HAP-1 (cell line): ENCODE results near the gene ITGAL.
A peak's percentile ranks its signal among the peaks of the same experiment; 100 is the strongest.

Experiments used
- DNase-seq, 2 experiments: peaks; one replicate each; pipeline ENCODE4 v3.0.0-alpha.2; 2016 to 2020; ENCODE audit warnings: low spot score in 2 of 2
- H3K27me3 ChIP-seq: fragments of 250-450 bp; sonication (Bioruptor Pico); 2 replicates; pipeline ENCODE4 v1.5.1; 2020; ENCODE audit warnings: low read depth, mild to moderate bottlenecking, moderate library complexity
- H3K36me3 ChIP-seq: fragments of 250-450 bp; sonication (Bioruptor Pico); replicated peaks from 2 replicates; pipeline ENCODE4 v1.5.1; 2020; ENCODE audit warnings: mild to moderate bottlenecking
- H3K4me1 ChIP-seq: fragments of 250-450 bp; sonication (Bioruptor Pico); 2 replicates; pipeline ENCODE4 v1.5.1; 2020; ENCODE audit warnings: mild to moderate bottlenecking
- H3K4me3 ChIP-seq: fragments of 250-450 bp; sonication (Bioruptor Pico); 2 replicates; pipeline ENCODE4 v1.5.1; 2020; ENCODE audit warnings: mild to moderate bottlenecking, moderate library complexity
- H3K9me3 ChIP-seq: fragments of 250-450 bp; sonication (Bioruptor Pico); 2 replicates; pipeline ENCODE4 v1.5.1; 2020; ENCODE audit warnings: mild to moderate bottlenecking, moderate library complexity
- in situ Hi-C: fragments of 300-500 bp; cut with MboI; formaldehyde crosslinking; loops from 3 replicates; pipeline ENCODE4 v1.14.3; 2020; ENCODE audit warnings: low sequenced_read_pairs, inconsistent platforms, mixed read lengths

Gene ITGAL

DNA sequence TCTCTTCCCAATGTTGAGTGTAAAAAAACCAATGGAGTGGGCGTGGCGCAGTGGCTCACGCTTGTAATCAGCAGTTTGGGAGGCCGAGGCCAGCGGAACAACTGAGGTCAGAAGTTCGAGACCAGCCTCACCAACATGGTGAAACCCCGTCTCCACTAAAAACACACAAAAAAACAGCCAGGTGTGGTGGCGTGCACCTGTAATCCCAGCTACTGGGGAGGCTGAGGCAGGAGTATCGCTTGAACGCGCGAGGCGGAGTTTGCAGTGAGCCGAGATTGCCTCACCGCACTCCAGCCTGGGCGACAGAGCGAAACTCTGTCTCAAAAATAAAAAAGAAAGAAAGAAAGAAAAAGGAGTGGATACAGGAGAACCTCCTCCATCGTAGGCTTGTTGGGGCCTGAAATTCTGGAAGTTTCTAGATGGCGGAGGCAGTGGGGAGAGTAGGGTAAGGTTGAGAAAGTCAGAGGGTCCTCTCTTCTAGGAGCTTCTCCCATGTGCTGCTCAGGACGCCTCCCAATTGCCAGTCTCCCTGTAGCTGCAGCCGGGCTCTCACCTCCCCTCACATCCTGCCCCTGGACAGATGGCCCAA lies 86.3 kb downstream of the ITGAL start:
- H3K27me3 ChIP-seq: no peaks in the 10 kb centered on the region
- H3K36me3 ChIP-seq: peaks cover 21% of the 10 kb centered on the region
- in situ Hi-C loops: no loop called here
- H3K9me3 ChIP-seq: no peaks in the 10 kb centered on the region
- peaks cover 9% of the 10 kb centered on the region; the same call in 1 of the 2 replicates for H3K4me1 ChIP-seq
- H3K4me3 ChIP-seq: peak overlapping the region; percentile 95
- no peak for DNase-seq

DNA sequence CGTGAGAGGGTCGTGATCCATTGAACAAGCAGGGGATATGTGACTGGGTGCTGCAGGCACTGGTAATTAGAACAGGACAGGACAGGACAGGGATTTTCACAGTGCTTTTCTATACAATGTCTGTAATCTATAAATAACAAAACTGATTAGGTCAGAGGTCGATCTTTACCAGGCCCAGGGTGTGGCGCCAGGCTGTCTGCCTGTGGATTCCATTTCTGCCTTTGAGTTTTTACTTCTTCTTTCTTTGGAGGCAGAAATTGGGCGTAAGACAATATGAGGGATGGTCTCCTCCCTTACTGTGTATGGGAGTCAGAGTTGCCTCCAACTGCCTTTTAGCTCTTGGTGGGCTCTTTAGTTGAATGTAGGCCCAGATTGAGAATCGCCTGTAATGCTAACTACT lies 87.1 kb downstream of the ITGAL start:
- in situ Hi-C loops: no loop called here
- no peak for DNase-seq
- Histone ChIP-seq H3K9me3 (no peaks in the 10 kb centered on the region), H3K4me3 (no peak overlapping the region), H3K4me1 (peaks cover 9% of the 10 kb centered on the region; the same call in 1 of the 2 replicates), H3K36me3 (peaks cover 13% of the 10 kb centered on the region), H3K27me3 (no peaks in the 10 kb centered on the region)

DNA sequence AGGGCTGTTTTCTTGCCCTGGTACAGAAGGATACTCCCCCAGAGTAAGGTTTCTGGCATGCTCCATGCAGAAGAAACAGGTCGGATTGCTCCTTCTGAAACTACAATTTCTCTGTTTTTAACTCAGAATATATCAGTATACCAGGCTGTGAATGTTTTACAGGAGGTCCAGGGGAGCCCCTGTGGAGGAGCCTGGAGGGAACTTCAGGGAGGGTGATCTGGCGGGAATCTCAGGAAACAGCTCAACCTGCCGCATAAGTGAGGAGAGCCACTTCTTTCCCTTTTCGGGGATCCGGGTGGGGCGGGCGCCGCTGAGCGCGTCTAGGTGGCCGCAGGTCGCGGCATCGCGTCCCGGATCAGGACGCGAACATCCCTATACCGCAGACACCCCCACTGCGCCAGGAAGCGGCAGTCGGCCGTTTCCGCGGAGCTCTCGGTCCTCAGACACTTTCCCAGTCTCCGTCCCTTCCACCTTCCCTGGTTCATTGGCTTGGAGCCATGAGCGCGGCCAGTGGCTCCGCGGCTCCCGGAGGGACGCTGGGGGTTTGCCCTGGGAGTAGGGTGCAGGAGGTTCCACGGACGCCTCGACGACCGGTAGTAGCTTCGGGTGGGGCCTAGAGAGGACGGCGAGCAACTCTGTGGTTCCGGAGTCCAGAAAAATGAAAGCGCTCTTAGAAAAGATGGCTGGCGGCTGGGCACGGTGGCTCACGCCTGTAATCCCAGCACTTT lies 88.7 kb downstream of the ITGAL start:
- DNase-seq: no peak
- H3K4me3 ChIP-seq: no peak overlapping the region
- H3K4me1 ChIP-seq: peaks cover 9% of the 10 kb centered on the region; the same call in 1 of the 2 replicates
- in situ Hi-C loops: no loop called here
- no peaks in the 10 kb centered on the region for H3K36me3 ChIP-seq
- no peaks in the 10 kb centered on the region for H3K9me3 ChIP-seq
- H3K27me3 ChIP-seq: no peaks in the 10 kb centered on the region

DNA sequence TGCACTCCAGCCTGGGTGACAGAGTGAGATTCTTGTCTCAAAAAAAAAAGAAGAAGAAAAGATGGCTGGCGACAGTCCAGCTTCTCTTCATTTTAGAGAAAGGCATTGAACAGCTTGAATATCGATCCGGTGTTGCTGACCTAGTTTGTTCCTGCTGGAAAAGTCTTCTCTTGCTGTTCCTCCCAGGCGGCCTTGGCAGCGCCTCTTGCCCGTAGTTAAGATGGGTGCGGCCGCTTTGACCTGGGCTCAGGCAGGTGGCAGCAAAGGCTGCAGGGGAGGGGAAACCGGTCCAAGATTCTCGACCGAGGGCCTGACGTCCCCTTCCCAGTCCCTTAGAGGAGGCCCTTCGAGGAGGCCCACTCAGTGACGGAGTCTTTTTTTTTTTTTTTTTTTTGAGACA lies 89.5 kb downstream of the ITGAL start:
- peaks cover 9% of the 10 kb centered on the region; the same call in 1 of the 2 replicates for H3K4me1 ChIP-seq
- H3K9me3 ChIP-seq: no peaks in the 10 kb centered on the region
- H3K27me3 ChIP-seq: no peaks in the 10 kb centered on the region
- H3K4me3 ChIP-seq: no peak overlapping the region
- H3K36me3 ChIP-seq: no peaks in the 10 kb centered on the region
- no peak for DNase-seq
- in situ Hi-C loops: no loop called here

DNA sequence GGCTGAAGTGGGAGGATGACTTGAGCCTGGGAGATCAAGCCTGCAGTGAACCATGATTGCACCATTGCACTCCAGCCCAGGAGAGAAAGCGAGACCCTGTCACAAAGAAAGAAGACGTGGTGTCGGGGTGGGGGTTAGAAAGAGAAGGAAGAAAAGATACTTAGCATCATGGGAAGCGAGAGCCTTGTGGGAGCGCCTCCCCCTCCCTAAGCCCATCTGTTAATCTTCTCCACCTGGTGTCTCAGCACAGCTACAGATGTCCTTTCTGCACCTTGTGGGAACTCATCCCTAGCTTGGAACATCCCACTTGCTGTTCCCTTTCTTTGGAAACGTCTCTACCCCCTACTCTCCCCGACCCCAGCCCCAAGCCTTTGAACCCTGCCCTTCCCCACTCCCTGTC lies 93.0 kb downstream of the ITGAL start:
- H3K9me3 ChIP-seq: no peaks in the 10 kb centered on the region
- DNase-seq: no peak
- H3K36me3 ChIP-seq: no peaks in the 10 kb centered on the region
- no peaks in the 10 kb centered on the region for H3K27me3 ChIP-seq
- in situ Hi-C loops: no loop called here
- no peak overlapping the region for H3K4me3 ChIP-seq
- H3K4me1 ChIP-seq: no peaks in the 10 kb centered on the region

DNA sequence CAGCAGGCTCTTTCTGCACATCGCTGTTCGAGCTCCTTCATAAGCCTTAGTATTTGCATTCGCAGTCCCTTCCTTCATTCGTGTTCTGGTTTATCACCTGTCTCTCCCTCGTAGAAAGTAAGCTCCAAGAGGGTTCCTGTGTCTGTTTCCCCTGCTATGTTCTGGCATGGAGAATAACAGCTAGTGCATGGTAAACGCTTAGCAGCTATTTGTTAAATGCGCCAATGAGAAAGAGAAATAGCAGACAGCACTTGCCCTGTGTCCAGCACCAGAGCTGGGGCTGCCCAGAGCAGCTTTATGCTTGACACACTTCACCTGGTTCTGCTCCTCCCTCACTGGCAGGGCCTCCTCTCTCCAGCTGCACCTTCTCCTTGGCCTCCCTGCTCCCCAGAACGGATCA lies 93.4 kb downstream of the ITGAL start:
- Histone ChIP-seq H3K9me3 (no peaks in the 10 kb centered on the region), H3K4me1 (peaks cover 2% of the 10 kb centered on the region), H3K36me3 (no peaks in the 10 kb centered on the region), H3K27me3 (no peaks in the 10 kb centered on the region), H3K4me3 (no peak overlapping the region)
- in situ Hi-C loops: no loop called here
- DNase-seq: no peak

DNA sequence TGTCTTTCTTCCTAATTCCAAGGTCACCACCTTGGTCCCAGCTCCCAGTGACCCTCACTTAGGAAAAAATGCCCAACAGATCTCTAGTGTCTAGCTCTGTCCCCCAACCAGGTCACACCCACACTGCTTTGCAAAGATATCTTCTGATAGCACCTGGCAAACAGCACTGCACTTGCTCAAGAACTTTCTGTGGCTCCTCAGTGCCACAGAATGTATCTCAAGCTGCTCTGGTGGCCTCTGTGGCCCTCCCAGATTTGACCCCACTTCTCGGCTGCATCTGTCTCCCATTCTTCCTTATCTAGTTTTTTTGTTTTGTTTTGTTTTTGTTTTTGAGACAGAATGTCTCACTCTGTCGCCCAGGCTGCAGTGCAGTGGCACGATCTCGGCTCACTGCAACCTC lies 94.0 kb downstream of the ITGAL start:
- in situ Hi-C loops: no loop called here
- Histone ChIP-seq H3K36me3 (no peaks in the 10 kb centered on the region), H3K4me3 (no peak overlapping the region), H3K27me3 (no peaks in the 10 kb centered on the region), H3K4me1 (peaks cover 4% of the 10 kb centered on the region), H3K9me3 (no peaks in the 10 kb centered on the region)
- no peak for DNase-seq

DNA sequence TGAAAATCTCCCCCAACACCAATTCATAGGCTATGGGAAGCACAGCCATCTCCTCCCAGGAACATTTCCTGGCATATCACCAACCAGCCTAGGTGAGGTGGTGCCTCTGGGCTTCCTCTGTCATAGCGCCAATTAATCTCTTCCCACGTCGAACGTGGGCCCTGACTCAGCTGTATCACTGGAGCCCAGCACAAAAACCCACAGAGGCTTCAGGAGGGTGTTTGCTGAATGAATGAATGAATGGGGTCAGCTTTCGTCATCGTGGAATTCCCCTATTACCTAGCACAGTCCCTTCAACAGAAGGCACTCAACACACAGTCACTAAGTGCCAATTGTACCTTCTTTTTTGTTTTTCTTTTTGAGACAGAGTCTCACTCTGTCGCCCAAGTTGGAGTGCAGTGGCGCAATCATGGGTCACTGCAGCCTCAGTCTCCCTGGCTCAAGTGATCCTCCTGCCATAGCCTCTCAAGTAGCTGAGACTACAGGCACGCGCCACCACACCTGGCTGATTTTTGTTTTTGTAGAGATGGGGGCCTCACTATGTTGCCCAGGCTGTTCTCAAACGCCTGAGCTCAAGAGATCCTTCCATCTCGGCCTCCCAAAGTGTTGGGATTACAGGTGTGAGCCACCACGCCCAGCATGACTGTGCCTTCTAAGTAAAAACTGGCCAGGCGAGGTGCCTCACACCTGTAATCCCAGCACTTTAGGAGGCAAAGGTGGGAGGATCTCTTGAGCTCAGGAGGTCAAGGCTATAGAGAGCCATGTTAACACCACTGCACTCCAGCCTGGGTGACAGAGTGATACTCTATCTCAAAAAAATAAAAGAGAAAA lies 94.8 kb downstream of the ITGAL start:
- in situ Hi-C loops: no loop called here
- DNase-seq: no peak
- no peaks in the 10 kb centered on the region for H3K27me3 ChIP-seq
- peaks cover 4% of the 10 kb centered on the region for H3K4me1 ChIP-seq
- H3K36me3 ChIP-seq: no peaks in the 10 kb centered on the region
- H3K9me3 ChIP-seq: no peaks in the 10 kb centered on the region
- no peak overlapping the region for H3K4me3 ChIP-seq

DNA sequence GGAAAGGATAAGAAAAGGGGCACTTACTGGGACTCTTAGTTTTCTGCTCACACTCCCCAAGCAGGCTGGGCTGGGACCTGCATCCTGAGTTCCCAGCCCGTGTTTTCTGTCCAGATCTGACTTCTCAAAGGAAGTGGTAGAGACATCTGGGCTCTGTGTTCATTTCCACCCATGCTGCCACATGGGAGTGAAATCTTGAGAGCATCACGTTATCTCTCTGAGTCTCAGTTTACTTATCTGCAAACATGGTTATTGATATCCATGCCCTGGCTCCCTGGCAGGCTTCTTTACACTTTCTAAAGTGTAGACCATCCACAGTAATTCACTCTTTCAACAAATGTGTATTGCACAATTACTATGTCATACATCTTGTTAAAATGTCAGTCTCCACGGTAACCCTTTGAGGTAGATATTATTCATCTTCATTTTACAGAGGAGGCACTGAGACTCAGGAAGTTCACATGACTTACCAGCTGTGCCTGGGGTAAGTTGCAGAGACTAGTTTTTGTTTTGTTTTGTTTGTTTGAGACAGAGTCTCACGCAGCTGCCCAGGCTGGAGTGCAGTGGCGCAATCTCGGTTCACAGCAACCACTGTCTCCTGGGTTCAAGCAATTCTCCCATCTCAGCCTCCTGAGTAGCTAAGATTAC lies 95.6 kb downstream of the ITGAL start:
- in situ Hi-C loops: no loop called here
- Histone ChIP-seq H3K36me3 (no peaks in the 10 kb centered on the region), H3K4me1 (peaks cover 9% of the 10 kb centered on the region), H3K4me3 (no peak overlapping the region), H3K27me3 (no peaks in the 10 kb centered on the region), H3K9me3 (no peaks in the 10 kb centered on the region)
- no peak for DNase-seq

DNA sequence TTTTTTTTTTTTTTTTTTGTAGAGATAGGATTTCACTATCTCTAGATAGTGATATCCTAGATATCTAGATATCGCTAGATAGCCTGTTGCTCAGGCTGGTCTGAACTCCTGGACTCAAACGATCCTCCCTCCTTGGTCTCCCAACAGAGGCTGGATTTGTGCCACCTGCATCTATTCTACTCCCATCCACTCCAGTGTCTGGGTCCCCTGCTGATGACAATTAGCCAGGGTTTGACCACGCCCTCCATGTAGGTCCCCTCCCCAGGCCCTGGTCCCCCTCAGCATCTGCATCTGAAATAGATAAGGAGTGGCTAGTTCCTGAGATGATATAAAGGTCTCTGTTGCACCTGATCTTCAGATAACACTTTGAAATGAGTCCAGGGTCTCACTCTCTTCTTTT lies 96.7 kb downstream of the ITGAL start:
- Histone ChIP-seq H3K4me1 (peaks cover 14% of the 10 kb centered on the region), H3K9me3 (no peaks in the 10 kb centered on the region), H3K27me3 (no peaks in the 10 kb centered on the region), H3K36me3 (no peaks in the 10 kb centered on the region), H3K4me3 (no peak overlapping the region)
- in situ Hi-C loops: no loop called here
- DNase-seq: no peak

DNA sequence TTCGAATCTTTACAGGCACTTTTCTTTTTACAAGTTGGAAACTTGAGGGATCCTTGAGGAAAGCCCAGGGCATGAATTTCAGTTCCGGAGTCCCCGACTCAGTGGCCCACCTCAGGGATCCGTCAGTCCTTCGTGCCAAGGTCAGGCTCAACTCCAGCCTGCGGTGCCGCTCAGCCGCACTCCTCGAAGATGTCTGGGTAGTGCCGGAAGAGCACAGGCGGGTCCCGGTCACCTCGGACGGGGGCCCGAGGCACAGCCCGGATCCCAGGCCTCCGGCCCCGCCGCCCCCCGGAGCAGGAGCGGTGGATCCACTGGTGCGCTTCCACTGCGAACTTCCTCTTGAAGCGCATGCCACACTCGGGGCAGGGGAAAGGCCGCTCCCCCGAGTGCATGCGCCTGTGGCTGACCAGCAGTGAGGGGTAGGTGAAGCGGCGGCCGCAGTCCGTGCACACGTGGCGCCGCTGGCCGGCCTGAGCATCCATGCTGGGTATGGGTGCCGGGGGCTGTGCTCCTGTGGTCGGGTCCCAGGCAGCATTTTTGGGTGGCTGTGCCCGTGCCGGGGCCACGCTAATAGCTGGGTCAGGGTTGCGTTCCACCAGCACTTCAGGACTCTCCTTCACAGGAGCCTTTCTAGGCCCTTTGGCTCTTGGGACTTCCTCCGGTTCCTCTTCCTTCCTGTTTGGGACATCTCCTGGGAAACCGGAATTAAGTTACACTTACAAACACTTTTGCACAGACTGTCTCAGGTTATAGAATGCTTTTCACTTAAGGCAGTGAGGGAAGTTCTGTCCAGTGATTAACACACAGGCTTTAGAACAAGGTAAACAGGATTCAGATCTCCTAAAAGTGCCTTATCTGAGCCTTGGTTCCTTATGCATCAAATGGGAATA lies 97.4 kb downstream of the ITGAL start:
- Histone ChIP-seq H3K4me3 (no peak overlapping the region), H3K4me1 (peaks cover 14% of the 10 kb centered on the region)
- in situ Hi-C loops: loop anchor here (10.0 kb wide), 1 partner anchor 135 kb away; the partner anchor contains the start of gene DCTPP1

DNA sequence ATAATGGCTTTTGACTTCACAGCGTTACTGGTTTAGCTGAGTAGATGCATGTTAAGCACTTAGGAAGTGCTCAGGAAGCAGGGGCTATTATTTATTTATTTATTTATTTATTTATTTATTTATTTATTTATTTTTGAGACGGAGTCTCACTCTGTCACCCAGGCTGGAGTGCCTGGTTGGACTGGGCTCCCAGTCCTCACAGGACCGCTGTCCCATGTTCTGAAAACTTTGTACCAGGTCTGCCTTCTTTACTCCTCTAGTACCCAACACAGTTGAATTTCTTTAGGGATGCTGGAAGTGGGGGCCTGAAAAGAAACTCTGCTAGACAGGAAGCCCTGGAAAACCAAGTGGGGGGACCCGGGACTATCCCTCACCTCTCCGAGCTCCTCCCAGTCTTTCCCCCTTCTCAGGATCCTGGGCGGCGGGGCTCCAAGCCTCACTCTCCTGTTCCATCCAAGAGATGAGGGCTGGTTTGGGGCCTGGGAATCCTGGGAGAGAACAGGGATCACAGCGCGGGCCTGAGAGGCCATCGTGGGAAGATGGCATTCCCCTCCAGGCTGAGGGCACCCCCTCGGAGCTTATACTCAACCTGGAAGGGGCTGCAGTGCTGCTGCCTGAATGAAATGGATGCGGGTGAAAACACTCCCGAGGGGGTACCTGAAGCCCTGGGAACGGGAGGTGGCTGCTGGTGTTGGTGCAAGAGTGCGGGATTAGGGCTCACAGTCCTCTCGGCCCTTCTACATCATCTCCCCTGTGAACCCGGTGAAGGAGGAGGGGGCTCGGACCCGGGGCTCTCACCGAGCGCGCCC lies 98.3 kb downstream of the ITGAL start:
- peak overlapping the region; percentile 61 for H3K4me3 ChIP-seq
- peaks cover 14% of the 10 kb centered on the region for H3K4me1 ChIP-seq
- H3K27me3 ChIP-seq: no peaks in the 10 kb centered on the region
- in situ Hi-C loops: loop anchor here (10.0 kb wide), 1 partner anchor 136 kb away; the partner anchor contains the start of gene DCTPP1
- no peaks in the 10 kb centered on the region for H3K9me3 ChIP-seq
- DNase-seq: peak in 1 of 2 experiments; percentile 42
- H3K36me3 ChIP-seq: no peaks in the 10 kb centered on the region

More for the DNA sequence above, 97.4 kb downstream of the ITGAL start:
- no peak for DNase-seq
- no peaks in the 10 kb centered on the region for H3K9me3 ChIP-seq
- H3K36me3 ChIP-seq: no peaks in the 10 kb centered on the region
- H3K27me3 ChIP-seq: no peaks in the 10 kb centered on the region
